ENCODE measurements around the gene CDKN2B-AS1.

The CDKN2B-AS1 gene

DNA sequence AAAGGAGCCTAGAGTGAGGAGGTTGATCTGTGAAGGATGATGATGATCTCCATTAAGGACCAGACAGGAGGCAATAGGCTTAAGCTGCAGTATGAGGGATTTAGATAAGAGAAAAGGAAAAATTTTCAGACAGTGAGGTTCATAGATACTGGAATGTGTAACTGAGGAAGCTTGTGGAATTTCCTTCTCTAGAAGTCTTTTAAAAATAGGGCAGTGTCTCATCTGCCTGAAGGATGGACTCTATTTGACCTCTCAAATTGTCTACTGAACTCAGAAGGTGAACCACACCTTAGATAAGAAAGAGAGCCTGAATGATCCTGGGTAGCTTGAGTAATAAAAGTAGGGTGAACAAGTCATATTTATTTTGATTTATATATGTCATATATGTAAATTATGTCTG lies 162.7 kb downstream of the CDKN2B-AS1 start:
- DNase-seq (ENCODE audit: low spot score), result no peak

DNA sequence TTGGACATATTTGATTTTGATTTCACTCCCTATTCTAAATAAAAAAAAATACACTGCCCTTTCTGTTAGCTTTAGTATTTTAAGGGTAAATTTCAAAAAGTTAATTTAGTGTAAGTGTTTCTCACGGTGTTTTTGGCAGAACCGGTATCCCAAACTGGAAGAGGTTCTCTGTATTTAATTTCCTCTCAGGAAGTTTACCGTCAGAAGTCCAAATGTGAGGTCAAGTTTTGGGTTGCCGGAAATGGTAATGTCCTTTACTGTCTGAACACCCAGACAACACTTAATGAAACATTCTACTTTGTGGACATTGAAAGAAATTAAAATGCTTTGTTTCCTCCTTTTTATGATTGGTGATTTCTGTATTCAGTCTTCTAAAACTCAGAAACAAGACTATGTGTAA lies 163.2 kb downstream of the CDKN2B-AS1 start:
- DNase-seq (ENCODE audit: low spot score), result no peak

DNA sequence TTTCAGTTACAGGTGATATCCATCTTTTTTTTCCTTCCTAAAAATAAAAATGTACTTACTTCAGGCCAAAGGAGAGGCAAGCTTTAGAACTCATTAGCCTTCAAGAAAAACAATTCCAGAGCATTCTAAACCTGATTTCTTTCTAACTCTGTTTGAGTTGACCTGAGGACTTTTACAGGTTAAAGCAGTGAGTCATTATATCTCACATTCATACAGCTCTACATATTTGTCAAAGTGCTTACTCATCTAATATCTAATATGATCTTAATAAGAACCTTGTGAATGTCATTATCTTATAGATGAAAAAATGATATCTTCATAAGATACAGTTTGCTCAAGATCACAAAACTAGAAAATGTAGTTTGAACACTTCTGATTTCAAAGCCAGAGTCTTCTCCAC lies 163.7 kb downstream of the CDKN2B-AS1 start:
- no peak for DNase-seq (ENCODE audit: low spot score)

DNA sequence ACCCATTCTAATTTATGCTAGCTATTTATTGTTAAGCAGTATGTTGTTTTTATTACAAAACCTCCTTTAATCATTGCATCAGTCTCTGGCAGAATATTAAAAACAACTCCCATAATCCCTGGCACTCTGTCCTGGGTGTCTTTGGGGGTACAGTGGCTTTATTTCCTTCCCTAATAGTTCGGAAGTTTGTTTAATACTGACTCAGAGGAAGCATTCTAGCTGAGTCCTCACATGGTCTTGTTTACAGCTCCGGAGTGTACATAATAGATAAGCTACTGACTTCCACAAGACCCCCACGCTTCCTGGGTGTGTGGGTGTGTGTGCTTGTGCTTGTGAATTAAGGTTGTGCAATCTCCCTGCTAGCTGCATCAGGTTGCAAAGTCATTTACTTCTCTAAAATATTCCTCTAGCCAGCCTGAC lies 164.3 kb downstream of the CDKN2B-AS1 start:
- DNase-seq (ENCODE audit: low spot score), result no peak

DNA sequence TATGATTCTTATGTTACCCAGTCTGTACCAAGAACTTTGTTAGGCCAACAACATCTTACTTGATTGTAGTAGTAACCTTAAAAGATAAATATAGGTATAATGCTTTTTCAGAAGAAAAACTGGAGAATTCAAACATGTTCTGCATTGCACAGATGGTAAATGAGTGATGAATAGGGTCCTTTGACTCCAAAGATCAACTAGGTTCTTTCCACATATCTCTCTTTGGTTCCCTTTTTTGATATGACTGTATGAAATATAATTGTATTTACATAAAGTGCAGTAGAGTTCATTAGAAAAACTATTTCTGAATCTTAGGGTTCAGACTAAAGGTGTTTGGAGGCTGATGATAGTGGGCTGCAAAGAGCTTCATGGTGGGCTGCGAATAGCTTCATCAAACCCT lies 165.0 kb downstream of the CDKN2B-AS1 start:
- DNase-seq (ENCODE audit: low spot score), result no peak

DNA sequence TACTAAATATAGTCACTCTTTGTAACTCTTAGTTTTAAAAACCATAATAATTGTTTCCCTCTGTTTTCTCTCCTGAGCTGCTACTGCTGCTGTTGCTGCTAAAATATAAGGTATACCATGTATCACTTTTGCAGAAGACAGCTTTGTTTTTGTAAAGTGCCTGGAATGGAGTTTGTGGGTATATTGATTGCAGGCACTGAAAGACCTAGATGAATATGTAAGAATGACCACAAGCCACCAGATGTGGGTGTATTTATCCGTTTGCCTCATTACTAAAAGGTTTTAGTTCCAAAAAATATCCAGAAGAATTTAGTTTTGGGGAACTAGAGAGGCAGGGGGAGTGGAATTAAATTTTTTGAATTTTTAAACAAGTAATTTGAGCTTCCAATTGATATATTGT lies 165.6 kb downstream of the CDKN2B-AS1 start:
- DNase-seq (ENCODE audit: low spot score), result no peak

DNA sequence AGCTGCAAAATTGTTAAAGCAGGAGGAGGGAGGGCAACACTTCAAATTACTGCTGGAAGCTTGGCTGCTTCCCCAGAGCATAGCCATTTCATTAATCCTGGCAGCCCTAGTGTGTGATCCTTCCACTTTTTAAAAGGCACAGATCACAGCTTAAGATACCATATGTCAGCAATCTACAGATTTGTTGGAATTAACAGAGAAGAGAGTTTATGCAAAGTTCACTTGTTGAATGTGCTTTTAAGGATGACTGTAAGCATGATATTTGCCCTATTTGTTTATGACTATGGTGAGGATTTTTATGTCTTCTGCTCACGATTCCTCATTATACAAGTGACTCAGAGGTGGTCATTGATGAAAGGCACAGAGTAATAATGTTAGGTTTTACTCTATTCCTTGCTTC lies 170.6 kb downstream of the CDKN2B-AS1 start:
- DNase-seq (ENCODE audit: low spot score), result no peak

DNA sequence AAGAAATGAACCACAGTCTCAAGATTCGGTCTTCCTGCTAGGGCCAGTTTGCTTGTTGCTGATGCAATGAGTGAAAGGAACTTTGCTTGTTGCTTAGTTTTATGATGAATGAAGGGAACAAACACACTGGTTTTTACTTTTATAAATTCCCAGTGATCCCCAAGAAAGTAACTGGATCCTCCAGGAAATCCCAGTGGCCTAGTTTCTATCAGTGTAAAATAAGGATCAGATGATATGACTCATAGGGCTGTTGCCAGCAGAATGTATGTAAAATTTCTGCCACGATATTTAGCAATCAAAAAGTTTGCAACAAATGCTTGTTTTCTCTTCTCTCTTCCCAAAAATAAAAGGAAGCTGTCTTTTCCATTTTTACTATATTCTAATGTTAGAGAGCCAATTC lies 174.7 kb downstream of the CDKN2B-AS1 start:
- no peak for DNase-seq (ENCODE audit: low spot score)

DNA sequence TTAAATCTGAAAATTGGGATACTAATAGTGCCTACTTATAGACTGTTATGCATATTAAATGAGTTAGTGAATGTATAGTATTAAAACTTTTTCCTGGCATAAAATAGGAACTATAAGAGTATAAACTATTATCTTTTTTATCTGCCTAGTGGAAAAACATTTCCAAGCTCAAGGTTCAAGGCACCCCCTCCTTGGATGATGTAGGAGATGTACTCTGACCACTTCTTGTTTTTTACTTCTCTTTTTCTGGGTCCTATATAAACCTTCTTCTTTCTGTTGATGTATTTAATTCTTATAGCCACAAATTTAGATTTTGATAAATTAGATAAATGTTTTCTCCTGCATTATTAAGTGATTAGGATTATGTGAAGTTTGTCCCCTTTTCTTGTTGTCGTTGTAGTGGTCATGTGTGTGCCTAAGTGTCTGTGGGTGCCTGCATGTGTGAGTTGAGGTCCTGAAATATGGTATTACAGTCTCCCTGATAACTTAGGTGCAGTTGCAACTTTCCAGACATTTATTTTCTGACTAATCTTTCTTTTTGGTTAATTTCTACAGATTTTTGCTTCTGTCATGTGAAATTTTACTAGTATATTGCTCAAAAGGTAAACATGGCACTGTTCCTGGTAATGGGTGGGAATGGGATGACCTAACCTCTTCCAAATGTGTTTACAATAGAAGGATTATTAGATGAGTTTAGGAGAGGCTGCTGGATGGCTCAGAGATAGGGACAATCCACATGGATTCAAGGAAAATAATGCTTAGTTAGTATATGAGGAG lies 175.3 kb downstream of the CDKN2B-AS1 start:
- DNase-seq (ENCODE audit: low spot score), result no peak

Measured in CD4-positive, alpha-beta T cell treated with Interleukin-6 at 100 ng/mL for 8 hours (primary cell).